Activated naive CD8-positive, alpha-beta T cell (primary cell): ENCODE measurements around the gene COL11A1.

Source experiments
- H3K27ac Mint-ChIP-seq: one replicate; pipeline ENCODE4 v1.8.0; 2021; ENCODE audit warnings: mixed read lengths
- H3K27me3 Mint-ChIP-seq: one replicate; pipeline ENCODE4 v1.8.0; 2021; ENCODE audit warnings: mixed read lengths
- H3K36me3 Mint-ChIP-seq: one replicate; pipeline ENCODE4 v1.8.0; 2021; ENCODE audit warnings: mixed read lengths
- H3K4me1 Mint-ChIP-seq: one replicate; pipeline ENCODE4 v1.8.0; 2021; ENCODE audit warnings: low read depth, mixed read lengths
- H3K4me3 Mint-ChIP-seq: one replicate; pipeline ENCODE4 v1.8.0; 2021; ENCODE audit warnings: mild to moderate bottlenecking, mixed read lengths
- H3K9me3 Mint-ChIP-seq: one replicate; pipeline ENCODE4 v1.8.0; 2021; ENCODE audit warnings: low read depth, mixed read lengths

COL11A1 gene

GRCh38 chr1:102897557-102897956, 210.8 kb downstream of the COL11A1 start:
- Mint-ChIP-seq H3K4me3 (no peak overlapping the region), H3K9me3 (no peaks in the 10 kb centered on the region), H3K4me1 (no peaks in the 10 kb centered on the region), H3K27ac (no peak overlapping the region), H3K36me3 (no peaks in the 10 kb centered on the region), H3K27me3 (no peaks in the 10 kb centered on the region)

- no peaks in the 10 kb centered on the region for H3K9me3 Mint-ChIP-seq
- H3K27ac Mint-ChIP-seq = no peak overlapping the region
- H3K4me3 Mint-ChIP-seq = no peak overlapping the region
- no peaks in the 10 kb centered on the region for H3K4me1 Mint-ChIP-seq
- H3K36me3 Mint-ChIP-seq = no peaks in the 10 kb centered on the region
- H3K27me3 Mint-ChIP-seq = no peaks in the 10 kb centered on the region
Observed at GRCh38 chr1:102896771-102897170, 211.6 kb downstream of the COL11A1 start.

- H3K4me1 Mint-ChIP-seq = no peaks in the 10 kb centered on the region
- H3K36me3 Mint-ChIP-seq = no peaks in the 10 kb centered on the region
- no peak overlapping the region for H3K27ac Mint-ChIP-seq
- no peaks in the 10 kb centered on the region for H3K9me3 Mint-ChIP-seq
- H3K4me3 Mint-ChIP-seq = no peak overlapping the region
- no peaks in the 10 kb centered on the region for H3K27me3 Mint-ChIP-seq
Observed at GRCh38 chr1:102896286-102896685, 212.0 kb downstream of the COL11A1 start.

GRCh38 chr1:102891868-102892625, 216.3 kb downstream of the COL11A1 start:
- Mint-ChIP-seq H3K36me3 (no peaks in the 10 kb centered on the region), H3K4me3 (no peak overlapping the region), H3K27me3 (no peaks in the 10 kb centered on the region), H3K4me1 (no peaks in the 10 kb centered on the region), H3K9me3 (no peaks in the 10 kb centered on the region), H3K27ac (no peak overlapping the region)

- H3K36me3 Mint-ChIP-seq = no peaks in the 10 kb centered on the region
- no peaks in the 10 kb centered on the region for H3K4me1 Mint-ChIP-seq
- no peaks in the 10 kb centered on the region for H3K9me3 Mint-ChIP-seq
- no peaks in the 10 kb centered on the region for H3K27me3 Mint-ChIP-seq
- no peak overlapping the region for H3K27ac Mint-ChIP-seq
- no peak overlapping the region for H3K4me3 Mint-ChIP-seq
Observed at GRCh38 chr1:102886638-102887037, 221.7 kb downstream of the COL11A1 start.

GRCh38 chr1:102884238-102884637, 224.1 kb downstream of the COL11A1 start:
- Mint-ChIP-seq H3K4me1 (no peaks in the 10 kb centered on the region), H3K27ac (no peak overlapping the region), H3K4me3 (no peak overlapping the region), H3K9me3 (no peaks in the 10 kb centered on the region), H3K27me3 (no peaks in the 10 kb centered on the region), H3K36me3 (no peaks in the 10 kb centered on the region)

- H3K27ac Mint-ChIP-seq = no peak overlapping the region
- H3K9me3 Mint-ChIP-seq = no peaks in the 10 kb centered on the region
- H3K4me3 Mint-ChIP-seq = no peak overlapping the region
- H3K36me3 Mint-ChIP-seq = no peaks in the 10 kb centered on the region
- H3K27me3 Mint-ChIP-seq = no peaks in the 10 kb centered on the region
- no peaks in the 10 kb centered on the region for H3K4me1 Mint-ChIP-seq
Observed at GRCh38 chr1:102879439-102879993, 228.8 kb downstream of the COL11A1 start.

GRCh38 chr1:102875756-102876155, 232.6 kb downstream of the COL11A1 start:
- no peaks in the 10 kb centered on the region for H3K4me1 Mint-ChIP-seq
- no peak overlapping the region for H3K4me3 Mint-ChIP-seq
- H3K27me3 Mint-ChIP-seq = no peaks in the 10 kb centered on the region
- no peak overlapping the region for H3K27ac Mint-ChIP-seq
- H3K36me3 Mint-ChIP-seq = no peaks in the 10 kb centered on the region
- H3K9me3 Mint-ChIP-seq = peaks cover 4% of the 10 kb centered on the region

GRCh38 chr1:102872526-102872925, 235.8 kb downstream of the COL11A1 start:
- Mint-ChIP-seq H3K36me3 (no peaks in the 10 kb centered on the region), H3K4me1 (no peaks in the 10 kb centered on the region), H3K9me3 (peaks cover 6% of the 10 kb centered on the region), H3K27me3 (no peaks in the 10 kb centered on the region), H3K27ac (no peak overlapping the region), H3K4me3 (no peak overlapping the region)

GRCh38 chr1:102872097-102872496, 236.2 kb downstream of the COL11A1 start:
- Mint-ChIP-seq H3K4me3 (no peak overlapping the region), H3K27ac (no peak overlapping the region), H3K27me3 (no peaks in the 10 kb centered on the region), H3K4me1 (no peaks in the 10 kb centered on the region), H3K9me3 (peaks cover 6% of the 10 kb centered on the region), H3K36me3 (no peaks in the 10 kb centered on the region)

- Mint-ChIP-seq H3K9me3 (peaks cover 4% of the 10 kb centered on the region), H3K36me3 (no peaks in the 10 kb centered on the region), H3K4me1 (no peaks in the 10 kb centered on the region), H3K27ac (no peak overlapping the region), H3K4me3 (no peak overlapping the region), H3K27me3 (no peaks in the 10 kb centered on the region)
Observed at GRCh38 chr1:102863704-102864103, 244.6 kb downstream of the COL11A1 start.

- H3K36me3 Mint-ChIP-seq = no peaks in the 10 kb centered on the region
- no peak overlapping the region for H3K27ac Mint-ChIP-seq
Observed at GRCh38 chr1:102861247-102861646, 247.1 kb downstream of the COL11A1 start.

GRCh38 chr1:102858695-102859094, 249.6 kb downstream of the COL11A1 start:
- H3K27me3 Mint-ChIP-seq = no peaks in the 10 kb centered on the region
- H3K4me3 Mint-ChIP-seq = no peak overlapping the region
- peaks cover 20% of the 10 kb centered on the region for H3K9me3 Mint-ChIP-seq

More at GRCh38 chr1:102861247-102861646, 247.1 kb downstream of the COL11A1 start:
- Mint-ChIP-seq H3K27me3 (no peaks in the 10 kb centered on the region), H3K4me1 (no peaks in the 10 kb centered on the region), H3K9me3 (peaks cover 12% of the 10 kb centered on the region), H3K4me3 (no peak overlapping the region)

GRCh38 chr1:102857251-102857650, 251.1 kb downstream of the COL11A1 start:
- Mint-ChIP-seq H3K4me3 (no peak overlapping the region), H3K27me3 (no peaks in the 10 kb centered on the region), H3K4me1 (no peaks in the 10 kb centered on the region), H3K9me3 (peaks cover 20% of the 10 kb centered on the region), H3K27ac (no peak overlapping the region), H3K36me3 (no peaks in the 10 kb centered on the region)

More at GRCh38 chr1:102858695-102859094, 249.6 kb downstream of the COL11A1 start:
- Mint-ChIP-seq H3K4me1 (no peaks in the 10 kb centered on the region), H3K36me3 (no peaks in the 10 kb centered on the region), H3K27ac (no peak overlapping the region)

- Mint-ChIP-seq H3K36me3 (no peaks in the 10 kb centered on the region), H3K27ac (no peak overlapping the region), H3K4me1 (no peaks in the 10 kb centered on the region), H3K27me3 (no peaks in the 10 kb centered on the region), H3K4me3 (no peak overlapping the region), H3K9me3 (peaks cover 19% of the 10 kb centered on the region)
Observed at GRCh38 chr1:102853701-102854187, 254.6 kb downstream of the COL11A1 start.

GRCh38 chr1:102853136-102853535, 255.2 kb downstream of the COL11A1 start:
- no peaks in the 10 kb centered on the region for H3K36me3 Mint-ChIP-seq
- H3K27ac Mint-ChIP-seq = no peak overlapping the region
- H3K9me3 Mint-ChIP-seq = peaks cover 16% of the 10 kb centered on the region
- no peaks in the 10 kb centered on the region for H3K27me3 Mint-ChIP-seq
- H3K4me3 Mint-ChIP-seq = no peak overlapping the region
- H3K4me1 Mint-ChIP-seq = no peaks in the 10 kb centered on the region
